Lower lobe of right lung (tissue), 2 donors: ENCODE measurements around the gene ST6GAL2. TPM values are rescaled to one million over a fixed set of nuclear protein-coding genes. Genes with fewer than 3 reads are reported as not detected.

Source experiments
- ATAC-seq, 2 donors: fragments of 200-7000 bp; cut with Tn5 transposase; one replicate each; pipeline ENCODE4 v1.9.1; 2020 to 2022; ENCODE audit warnings: mild to moderate bottlenecking in 2 of 2, moderate library complexity in 2 of 2
- DNase-seq: peaks from one replicate; pipeline ENCODE4 v3.0.0-alpha.2; 2020
- H3K27ac ChIP-seq: fragments of 200-600 bp; one replicate; pipeline ENCODE4 v1.8.0; 2022
- H3K27me3 ChIP-seq: fragments of 200-600 bp; one replicate; pipeline ENCODE4 v1.8.0; 2022; ENCODE audit warnings: low read depth
- H3K36me3 ChIP-seq: fragments of 200-600 bp; one replicate; pipeline ENCODE4 v1.8.0; 2022; ENCODE audit warnings: mild to moderate bottlenecking
- H3K4me1 ChIP-seq: fragments of 200-600 bp; one replicate; pipeline ENCODE4 v1.8.0; 2022
- H3K4me3 ChIP-seq: fragments of 200-600 bp; one replicate; pipeline ENCODE4 v1.8.0; 2022; ENCODE audit warnings: mild to moderate bottlenecking
- H3K9me3 ChIP-seq: fragments of 200-600 bp; one replicate; pipeline ENCODE4 v1.8.0; 2022
- CTCF ChIP-seq: fragments of 200-600 bp; IDR thresholded peaks from one replicate; pipeline ENCODE4 v1.8.0; 2022; ENCODE audit warnings: antibody characterized with exemption, mild to moderate bottlenecking
- intact Hi-C: fragments of 100-400 bp; cut with DNase I; formaldehyde crosslinking; loops from one replicate; pipeline ENCODE4 v1.11.0; 2022
- total RNA-seq: library from RNA; stranded (reverse); fragmentation: NEBNext Ultra II Directional; extraction: Animal tissue kit (Norgen Biotek cat#: 25700); gene quantifications from one replicate; pipeline ENCODE4 v1.2.1, GENCODE V29; 2021
- donor health status: DM: no; HTN: yes; CAD: no; lungs with severe emphysema.

Gene ST6GAL2
- total RNA-seq, 1 donor from 2014 or later, result 0.92 TPM

GRCh38 chr2:106843910-106844250 lies 42.1 kb downstream of the ST6GAL2 start:
- intact Hi-C loops, result no loop called here
- no peak for ATAC-seq
- no peaks in the 10 kb centered on the region for H3K27me3 ChIP-seq
- no peak for DNase-seq
- H3K9me3 ChIP-seq, result no peaks in the 10 kb centered on the region
- no peak overlapping the region for H3K4me3 ChIP-seq
- no peak overlapping the region for H3K27ac ChIP-seq
- no peaks in the 10 kb centered on the region for H3K4me1 ChIP-seq
- no peaks in the 10 kb centered on the region for H3K36me3 ChIP-seq
- TF ChIP-seq CTCF, result no peak

GRCh38 chr2:106843001-106843909 lies 42.7 kb downstream of the ST6GAL2 start:
- ATAC-seq (no peak), DNase-seq (no peak)
- Histone ChIP-seq H3K4me1 (no peaks in the 10 kb centered on the region), H3K4me3 (no peak overlapping the region), H3K36me3 (no peaks in the 10 kb centered on the region), H3K9me3 (no peaks in the 10 kb centered on the region), H3K27ac (no peak overlapping the region), H3K27me3 (no peaks in the 10 kb centered on the region)
- TF ChIP-seq CTCF, result no peak
- intact Hi-C loops, result no loop called here

GRCh38 chr2:106841886-106842645 lies 43.9 kb downstream of the ST6GAL2 start:
- no peaks in the 10 kb centered on the region for H3K27me3 ChIP-seq
- H3K27ac ChIP-seq, result no peak overlapping the region
- TF ChIP-seq CTCF, result no peak
- no peaks in the 10 kb centered on the region for H3K36me3 ChIP-seq
- ATAC-seq (no peak), DNase-seq (no peak)
- no peaks in the 10 kb centered on the region for H3K4me1 ChIP-seq
- intact Hi-C loops, result no loop called here
- no peaks in the 10 kb centered on the region for H3K9me3 ChIP-seq
- H3K4me3 ChIP-seq, result no peak overlapping the region

- no peak overlapping the region for H3K27ac ChIP-seq
- no peaks in the 10 kb centered on the region for H3K9me3 ChIP-seq
- ATAC-seq (no peak), DNase-seq (no peak)
- no peaks in the 10 kb centered on the region for H3K36me3 ChIP-seq
- H3K4me1 ChIP-seq, result no peaks in the 10 kb centered on the region
- H3K4me3 ChIP-seq, result no peak overlapping the region
- H3K27me3 ChIP-seq, result no peaks in the 10 kb centered on the region
- no peak for TF ChIP-seq CTCF
- intact Hi-C loops, result no loop called here
These were observed 45.1 kb downstream of the ST6GAL2 start for GRCh38 chr2:106840818-106841217.

GRCh38 chr2:106839849-106840595 lies 45.9 kb downstream of the ST6GAL2 start:
- intact Hi-C loops, result no loop called here
- peak in 1 of 2 donors; percentile 73 for ATAC-seq
- no peaks in the 10 kb centered on the region for H3K36me3 ChIP-seq
- no peak for DNase-seq
- no peaks in the 10 kb centered on the region for H3K9me3 ChIP-seq
- H3K27ac ChIP-seq, result no peak overlapping the region
- TF ChIP-seq CTCF, result peak; percentile 12
- no peaks in the 10 kb centered on the region for H3K4me1 ChIP-seq
- H3K4me3 ChIP-seq, result no peak overlapping the region
- no peaks in the 10 kb centered on the region for H3K27me3 ChIP-seq
